Esophagus squamous epithelium (tissue), 4 donors: ENCODE data around the gene SCLY.

Experiments
- POLR2A ChIP-seq, 4 donors: fragments of 450-650 bp; IDR thresholded peaks; one replicate each; pipeline ENCODE4 v1.6.1; 2017; ENCODE audit warnings: antibody characterized with exemption in 4 of 4, mild to moderate bottlenecking in 4 of 4, moderate library complexity in 3 of 4
- TF ChIP-seq, protein P1 (sequence below), 6 experiments: fragments of 450-650 bp in 4 of 6; fragments of 200-600 bp in 2 of 6; sonication (generic) in 2 of 6; IDR thresholded peaks; one replicate each; pipeline ENCODE4 v1.5.1; 2016 to 2019; ENCODE audit warnings: antibody characterized with exemption in 6 of 6, mild to moderate bottlenecking in 4 of 6, moderate library complexity in 4 of 6

DNA sequence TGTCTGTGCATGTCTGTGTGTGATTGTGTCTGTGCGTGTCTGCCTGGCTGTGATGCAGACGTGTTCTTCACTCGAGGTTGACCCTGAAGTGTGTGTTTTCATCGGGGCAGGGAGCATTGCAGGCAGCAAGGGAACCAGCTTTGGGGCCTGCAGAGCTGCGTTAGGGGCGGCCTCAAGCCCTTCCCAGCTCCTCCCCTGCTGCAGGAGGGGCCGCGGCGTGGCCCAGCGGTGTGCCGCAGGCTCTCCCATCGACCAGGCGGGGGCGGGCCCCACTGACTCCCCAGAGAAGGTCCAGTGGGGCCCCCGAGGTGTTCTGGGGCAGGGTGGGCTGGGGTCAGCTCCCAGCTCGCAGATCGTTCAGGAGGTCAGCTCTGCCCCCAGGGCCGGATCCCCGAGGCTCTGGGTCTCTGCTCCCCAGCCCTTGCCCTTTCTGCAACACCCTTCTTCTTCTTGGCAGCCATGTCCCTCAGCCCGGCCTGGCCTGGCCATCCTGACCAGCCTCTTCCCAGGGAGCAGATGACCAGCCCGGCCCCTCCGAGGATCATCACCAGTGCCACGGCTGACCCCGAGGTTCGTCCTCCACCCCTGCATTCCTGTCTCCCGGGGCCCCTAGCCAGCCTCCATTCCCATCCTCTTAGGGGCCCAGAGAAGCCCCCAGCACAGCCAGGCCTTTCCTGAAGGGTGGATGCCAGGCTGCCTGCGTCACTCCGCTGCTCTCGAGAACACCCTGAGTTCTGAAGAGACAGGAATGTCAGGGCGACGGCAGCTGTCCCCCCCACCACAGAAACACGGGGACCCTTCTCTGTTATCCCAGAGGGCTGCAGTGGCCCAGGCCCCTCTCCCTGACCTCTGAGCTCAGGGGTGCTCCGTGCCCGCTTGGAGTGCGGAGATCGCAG lies 66.6 kb downstream of the SCLY start:
- TF ChIP-seq, protein P1, sequence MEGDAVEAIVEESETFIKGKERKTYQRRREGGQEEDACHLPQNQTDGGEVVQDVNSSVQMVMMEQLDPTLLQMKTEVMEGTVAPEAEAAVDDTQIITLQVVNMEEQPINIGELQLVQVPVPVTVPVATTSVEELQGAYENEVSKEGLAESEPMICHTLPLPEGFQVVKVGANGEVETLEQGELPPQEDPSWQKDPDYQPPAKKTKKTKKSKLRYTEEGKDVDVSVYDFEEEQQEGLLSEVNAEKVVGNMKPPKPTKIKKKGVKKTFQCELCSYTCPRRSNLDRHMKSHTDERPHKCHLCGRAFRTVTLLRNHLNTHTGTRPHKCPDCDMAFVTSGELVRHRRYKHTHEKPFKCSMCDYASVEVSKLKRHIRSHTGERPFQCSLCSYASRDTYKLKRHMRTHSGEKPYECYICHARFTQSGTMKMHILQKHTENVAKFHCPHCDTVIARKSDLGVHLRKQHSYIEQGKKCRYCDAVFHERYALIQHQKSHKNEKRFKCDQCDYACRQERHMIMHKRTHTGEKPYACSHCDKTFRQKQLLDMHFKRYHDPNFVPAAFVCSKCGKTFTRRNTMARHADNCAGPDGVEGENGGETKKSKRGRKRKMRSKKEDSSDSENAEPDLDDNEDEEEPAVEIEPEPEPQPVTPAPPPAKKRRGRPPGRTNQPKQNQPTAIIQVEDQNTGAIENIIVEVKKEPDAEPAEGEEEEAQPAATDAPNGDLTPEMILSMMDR (IDR thresholded peaks at IDR 0.05), result no peak
- no peak for TF ChIP-seq POLR2A (IDR thresholded peaks at IDR 0.05)
